Astrocyte (in vitro differentiated cells and primary cell): Measurements from ENCODE around the gene ACTN4. TPM values are rescaled to one million over a fixed set of nuclear protein-coding genes. Genes with fewer than 3 reads are reported as not detected.

ENCODE experiments used
- DNase-seq: peaks from one replicate; pipeline ENCODE4 v3.0.0-alpha.2; 2010; ENCODE audit warnings: low read depth
- FAIRE-seq: peaks from 2 replicates; lab custom pipeline; 2011; peaks lifted over from hg19 to GRCh38; lab: Jason Lieb, UNC
- H2AFZ ChIP-seq: 2 replicates; pipeline ENCODE4 v1.6.0; 2012; ENCODE audit warnings: low read depth, low read length, inconsistent platforms
- H3K27ac ChIP-seq: 2 replicates; pipeline ENCODE4 v1.5.1; 2011; ENCODE audit warnings: low read depth, low read length, inconsistent platforms
- H3K27me3 ChIP-seq: 2 replicates; pipeline ENCODE4 v1.6.0; 2011; ENCODE audit warnings: low read length, inconsistent platforms; ENCODE audit not compliant: insufficient read depth
- H3K36me3 ChIP-seq: 2 replicates; pipeline ENCODE4 v1.5.1; 2011; ENCODE audit warnings: low read length, inconsistent platforms; ENCODE audit not compliant: insufficient read depth
- H3K4me1 ChIP-seq: 2 replicates; pipeline ENCODE4 v1.5.1; 2011; ENCODE audit warnings: low read length, inconsistent platforms; ENCODE audit not compliant: insufficient read depth
- H3K4me2 ChIP-seq: 2 replicates; pipeline ENCODE4 v1.6.0; 2012; ENCODE audit warnings: low read length, inconsistent platforms
- H3K4me3 ChIP-seq: 2 replicates; pipeline ENCODE4 v1.5.1; 2011; ENCODE audit warnings: low read depth, mild to moderate bottlenecking, low read length, inconsistent platforms; ENCODE audit not compliant: insufficient read depth
- H3K79me2 ChIP-seq: 2 replicates; pipeline ENCODE4 v1.6.0; 2012; ENCODE audit warnings: mild to moderate bottlenecking, low read length, inconsistent platforms; ENCODE audit not compliant: insufficient read depth
- H3K9ac ChIP-seq: 2 replicates; pipeline ENCODE4 v1.6.0; 2012; ENCODE audit warnings: mild to moderate bottlenecking, low read length, inconsistent platforms
- H3K9me3 ChIP-seq: 2 replicates; pipeline ENCODE4 v1.5.1; 2012; ENCODE audit warnings: low read depth, mild to moderate bottlenecking, low read length, inconsistent platforms; ENCODE audit not compliant: insufficient read depth
- H4K20me1 ChIP-seq: 2 replicates; pipeline ENCODE4 v1.6.0; 2012; ENCODE audit warnings: low read length, inconsistent platforms; ENCODE audit not compliant: insufficient read depth
- H3K27ac Mint-ChIP-seq: one replicate; pipeline ENCODE4 v1.8.0; 2021; ENCODE audit warnings: mild to moderate bottlenecking, mixed read lengths; ENCODE audit not compliant: unreplicated experiment
- H3K27me3 Mint-ChIP-seq: one replicate; pipeline ENCODE4 v1.8.0; 2021; ENCODE audit warnings: low read depth, mixed read lengths; ENCODE audit not compliant: unreplicated experiment
- H3K36me3 Mint-ChIP-seq: one replicate; pipeline ENCODE4 v1.8.0; 2021; ENCODE audit warnings: low read depth, mixed read lengths; ENCODE audit not compliant: unreplicated experiment
- H3K4me1 Mint-ChIP-seq: one replicate; pipeline ENCODE4 v1.8.0; 2021; ENCODE audit warnings: low read depth, mixed read lengths; ENCODE audit not compliant: unreplicated experiment
- H3K4me3 Mint-ChIP-seq: one replicate; pipeline ENCODE4 v1.8.0; 2021; ENCODE audit warnings: mild to moderate bottlenecking, moderate library complexity, mixed read lengths; ENCODE audit not compliant: unreplicated experiment
- H3K9me3 Mint-ChIP-seq: one replicate; pipeline ENCODE4 v1.8.0; 2021; ENCODE audit warnings: mild to moderate bottlenecking, mixed read lengths; ENCODE audit not compliant: unreplicated experiment
- CTCF ChIP-seq: IDR thresholded peaks from 2 replicates; pipeline ENCODE4 v1.5.1; 2011; ENCODE audit warnings: low read depth, mild to moderate bottlenecking, inconsistent platforms, low read length, moderate library complexity; ENCODE audit not compliant: insufficient read depth
- EZH2 ChIP-seq: IDR thresholded peaks from 2 replicates; pipeline ENCODE4 v1.6.1; 2012; ENCODE audit warnings: mild to moderate bottlenecking, low read length, inconsistent platforms; ENCODE audit not compliant: insufficient read depth
- total RNA-seq: library from RNA; stranded (reverse); gene quantifications from 2 replicates; pipeline ENCODE4 v1.2.1, GENCODE V29; 2021

ACTN4 gene
- total RNA-seq, 1 donor from 2014 or later, result 879 TPM

GRCh38 chr19:38665219-38665931 is 17.9 kb downstream of the ACTN4 start:
- Histone ChIP-seq H3K27ac (peak overlapping the region; percentile 86), H3K9me3 (no peaks in the 10 kb centered on the region), H4K20me1 (peaks cover 85% of the 10 kb centered on the region), H3K4me3 (no peak overlapping the region), H3K27me3 (no peaks in the 10 kb centered on the region), H3K9ac (peak overlapping the region; percentile 77), H3K36me3 (peaks cover 3% of the 10 kb centered on the region), H3K4me1 (peaks cover 88% of the 10 kb centered on the region), H3K4me2 (peak overlapping the region; percentile 70), H3K79me2 (peaks cover 98% of the 10 kb centered on the region), H2AFZ (no peak overlapping the region)
- H3K9me3 Mint-ChIP-seq, result no peaks in the 10 kb centered on the region
- peak overlapping the region; percentile 99 for H3K27ac Mint-ChIP-seq
- peaks cover 91% of the 10 kb centered on the region for H3K4me1 Mint-ChIP-seq
- no peak for FAIRE-seq
- DNase-seq, result no peak
- peaks cover 19% of the 10 kb centered on the region for H3K36me3 Mint-ChIP-seq
- TF ChIP-seq CTCF (no peak), EZH2 (no peak)
- H3K27me3 Mint-ChIP-seq, result no peaks in the 10 kb centered on the region
- peak overlapping the region; percentile 70 for H3K4me3 Mint-ChIP-seq

GRCh38 chr19:38665950-38666662 is 18.7 kb downstream of the ACTN4 start:
- no peak overlapping the region for H3K4me3 ChIP-seq
- H3K4me1 ChIP-seq, result peaks cover 87% of the 10 kb centered on the region
- H3K27me3 Mint-ChIP-seq, result no peaks in the 10 kb centered on the region
- H4K20me1 ChIP-seq, result peaks cover 86% of the 10 kb centered on the region
- peak overlapping the region; percentile 70 for H3K4me2 ChIP-seq
- H3K36me3 ChIP-seq, result peaks cover 3% of the 10 kb centered on the region
- H3K27ac ChIP-seq, result peak overlapping the region; percentile 86
- H3K36me3 Mint-ChIP-seq, result peaks cover 17% of the 10 kb centered on the region
- FAIRE-seq (no peak), DNase-seq (peak; percentile 64)
- no peaks in the 10 kb centered on the region for H3K27me3 ChIP-seq
- TF ChIP-seq CTCF (no peak), EZH2 (no peak)
- H3K9me3 ChIP-seq, result no peaks in the 10 kb centered on the region
- H3K27ac Mint-ChIP-seq, result peak overlapping the region; percentile 99
- peaks cover 98% of the 10 kb centered on the region for H3K79me2 ChIP-seq
- H3K4me3 Mint-ChIP-seq, result peak overlapping the region; percentile 70
- H2AFZ ChIP-seq, result no peak overlapping the region
- peaks cover 91% of the 10 kb centered on the region for H3K4me1 Mint-ChIP-seq
- peak overlapping the region; percentile 77 for H3K9ac ChIP-seq
- H3K9me3 Mint-ChIP-seq, result no peaks in the 10 kb centered on the region
